Embryonic facial prominence (tissue), 1 donor: Measurements from ENCODE around the gene OTOGL.
"Not testable (repeated sequence)": the region's sequence is repeated elsewhere in the genome, so short reads cannot be mapped to it uniquely, and the experiment has no call there.

Source experiments
- DNase-seq: peaks from one replicate; pipeline ENCODE4 v3.0.0-alpha.2; 2016; ENCODE audit errors: extremely low spot score

The OTOGL gene

DNA sequence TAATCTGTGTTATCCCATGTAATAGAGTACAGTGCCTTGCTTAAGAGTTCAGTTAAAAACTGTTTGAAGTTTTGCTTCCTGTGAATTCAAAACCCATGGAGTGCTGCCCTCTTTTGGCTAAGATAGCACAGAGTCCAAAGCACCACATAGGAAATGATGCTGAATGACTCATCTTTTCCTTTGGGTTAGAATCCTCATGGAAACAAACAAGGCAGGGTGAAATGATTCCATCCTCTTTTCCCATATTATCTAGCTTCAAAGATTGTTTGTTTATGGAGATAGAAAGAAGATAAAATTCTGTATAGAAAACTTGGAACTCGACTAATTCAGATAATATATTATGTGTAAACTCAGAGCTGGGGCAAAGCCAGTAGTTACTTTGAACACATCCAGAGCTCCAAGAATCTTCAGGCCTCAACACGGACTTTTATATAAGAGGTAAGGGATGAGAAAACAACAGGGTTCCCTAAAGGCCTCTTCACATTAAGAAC is 87.4 kb downstream of the OTOGL start:
- DNase-seq = peak; percentile 87

DNA sequence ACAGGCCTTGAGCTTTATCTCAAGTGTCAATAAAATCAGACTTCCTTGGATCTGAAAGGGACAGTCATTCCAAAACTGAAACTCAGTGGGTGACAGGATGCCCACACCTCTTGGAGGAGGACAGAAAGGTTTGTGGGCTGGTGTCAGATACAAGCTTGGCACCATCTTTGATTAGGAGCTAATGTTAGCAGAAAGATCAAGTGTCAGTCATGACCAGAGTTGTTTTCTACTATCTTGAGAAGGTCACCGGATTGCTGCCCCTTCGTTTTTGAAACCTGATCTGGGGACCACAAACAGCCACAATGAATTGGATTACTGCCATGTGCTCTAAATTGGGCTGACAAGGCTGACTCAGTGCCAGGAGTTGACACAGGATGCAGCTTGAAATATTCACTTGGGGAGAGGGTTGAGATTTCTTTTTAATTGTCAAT is 88.3 kb downstream of the OTOGL start:
- DNase-seq = no peak

DNA sequence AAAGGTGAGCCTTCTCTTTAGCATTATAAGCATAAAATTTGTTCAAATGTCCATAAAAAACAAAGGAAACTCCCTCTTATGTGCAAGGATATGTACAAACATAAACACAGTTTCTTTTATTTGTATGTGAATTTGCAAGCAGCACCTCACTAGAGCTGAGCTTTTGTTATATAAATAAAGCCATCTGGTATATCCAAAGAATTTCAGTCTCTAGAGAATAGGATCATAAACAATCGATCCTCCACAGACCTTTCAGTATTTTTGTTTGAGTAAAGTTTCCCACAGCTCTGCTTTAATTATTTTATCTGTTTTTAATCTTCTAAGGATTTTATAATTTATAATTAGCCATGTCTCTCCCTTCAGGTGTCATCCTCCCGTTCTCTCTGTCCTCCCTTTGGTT is 89.2 kb downstream of the OTOGL start:
- no peak for DNase-seq

DNA sequence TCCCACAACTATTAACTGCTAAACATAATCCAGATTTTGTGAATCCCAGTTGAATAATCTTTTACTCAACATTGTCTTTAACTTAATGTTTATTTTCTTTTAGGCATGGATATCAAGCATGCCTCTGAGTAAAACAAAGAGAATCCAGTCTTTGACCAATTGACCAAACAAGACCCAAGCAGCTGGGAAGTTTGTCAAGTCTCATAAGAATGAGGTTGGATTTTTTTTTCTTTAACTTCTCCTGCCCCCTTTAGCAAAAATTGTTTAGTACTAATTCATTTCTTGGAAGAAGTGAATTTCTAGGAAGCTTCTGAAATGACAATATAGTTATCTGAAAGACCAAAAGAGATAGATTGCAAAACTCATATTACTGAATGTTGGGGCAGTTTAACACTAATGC is 89.9 kb downstream of the OTOGL start:
- DNase-seq = no peak

DNA sequence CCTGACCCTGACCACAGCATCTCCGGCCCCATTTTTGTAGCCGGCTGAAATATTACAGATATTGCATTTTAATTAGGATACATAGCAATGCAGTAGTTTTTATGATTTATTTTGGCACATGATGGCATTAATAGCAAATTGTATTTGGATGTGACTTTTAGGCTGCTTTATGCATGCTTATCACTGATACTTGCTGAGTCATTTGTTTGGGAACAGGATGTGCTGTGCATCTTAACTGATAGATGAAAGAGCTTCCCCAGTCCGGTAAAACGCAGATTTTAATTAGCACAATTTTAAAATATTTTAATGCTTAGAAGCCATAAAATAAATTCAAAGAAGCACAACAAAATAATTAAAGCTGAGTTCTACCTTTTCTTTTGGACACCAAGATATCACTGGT is 90.7 kb downstream of the OTOGL start:
- no peak for DNase-seq

DNA sequence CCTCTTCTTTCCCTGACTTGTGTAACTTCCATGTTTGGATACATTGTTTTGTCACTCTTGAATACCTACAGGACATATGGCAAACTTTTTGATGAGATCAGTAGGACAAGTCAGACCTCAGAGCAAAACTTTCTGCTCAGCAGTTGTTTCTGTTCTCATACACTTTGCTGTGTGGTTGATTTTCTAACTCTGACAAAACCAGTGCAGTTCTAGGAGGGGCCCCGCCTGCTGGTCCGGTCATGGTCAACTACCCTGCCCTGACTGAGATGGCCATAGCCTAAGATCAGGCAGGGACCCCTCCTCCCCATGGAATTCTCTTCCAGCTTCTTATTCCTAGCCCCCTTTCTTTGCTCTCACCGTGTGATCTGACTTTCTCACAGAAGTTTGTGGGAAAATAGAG is 92.8 kb downstream of the OTOGL start:
- no peak for DNase-seq

DNA sequence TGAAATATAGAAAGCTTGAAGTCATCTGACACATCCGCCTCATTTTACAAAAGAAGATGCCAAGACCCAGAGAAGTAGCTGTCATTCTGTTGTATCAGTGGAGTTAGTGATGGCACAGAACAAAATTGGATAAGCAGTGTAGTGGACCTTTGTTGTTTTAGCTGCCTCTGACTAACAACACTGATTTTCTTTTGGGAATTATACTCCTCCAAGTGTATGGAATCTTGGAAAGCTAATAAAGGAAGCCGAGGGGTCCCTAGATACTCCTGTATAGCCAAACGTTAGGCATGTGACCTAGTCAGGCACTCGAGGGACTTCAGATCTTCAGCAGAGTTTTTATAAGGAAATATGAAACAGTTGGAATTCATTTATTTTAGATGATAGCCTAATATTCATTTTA is 94.5 kb downstream of the OTOGL start:
- no peak for DNase-seq

DNA sequence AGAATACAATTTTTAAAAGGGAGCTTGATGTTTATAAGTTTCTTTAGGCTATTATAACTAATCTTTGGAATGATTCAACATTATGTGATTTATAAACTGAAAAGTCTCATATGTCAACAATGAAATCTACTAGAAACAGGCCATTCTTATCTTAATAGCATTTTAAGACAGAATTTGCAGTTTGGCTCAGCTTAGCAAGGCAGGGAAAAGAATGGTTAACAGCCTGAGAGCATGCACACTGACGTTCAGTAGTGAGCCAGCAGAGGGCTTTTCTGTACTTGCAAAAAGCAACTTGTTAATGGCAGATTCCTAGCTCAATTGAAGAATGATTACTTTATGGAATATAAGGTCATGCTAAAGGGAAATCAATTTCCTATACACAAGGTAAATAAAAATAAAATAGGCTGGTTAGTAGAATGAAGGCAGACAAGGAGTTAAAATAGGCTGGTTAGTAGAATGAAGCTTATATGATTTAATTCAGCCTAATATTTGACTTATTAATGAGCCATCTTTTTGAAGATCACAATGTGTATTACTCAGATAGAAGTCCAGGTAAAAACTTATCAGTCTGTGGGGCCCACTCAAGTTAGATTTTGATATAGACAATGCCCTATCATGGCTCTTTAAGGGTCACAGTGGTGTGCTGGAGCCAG is 95.9 kb downstream of the OTOGL start:
- no peak for DNase-seq

DNA sequence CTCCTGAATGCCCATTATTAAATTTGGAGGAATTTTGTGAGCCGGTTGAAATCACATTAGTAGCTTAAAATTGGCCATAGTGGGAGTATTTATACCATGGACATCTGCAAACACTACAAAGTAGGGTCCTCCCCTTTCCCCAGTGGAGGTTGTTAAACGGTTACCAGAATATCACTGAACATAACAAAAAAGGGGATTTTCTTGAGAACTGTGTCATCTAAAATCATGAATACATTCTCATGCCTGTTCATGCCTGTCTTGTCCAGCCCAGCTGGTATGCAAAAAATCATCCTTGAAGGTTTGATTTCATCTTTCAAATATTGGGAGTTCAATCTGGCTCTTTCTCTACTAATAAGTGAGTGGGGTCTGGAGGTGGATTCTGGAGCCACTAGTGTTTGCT is 96.4 kb downstream of the OTOGL start:
- DNase-seq = no peak

DNA sequence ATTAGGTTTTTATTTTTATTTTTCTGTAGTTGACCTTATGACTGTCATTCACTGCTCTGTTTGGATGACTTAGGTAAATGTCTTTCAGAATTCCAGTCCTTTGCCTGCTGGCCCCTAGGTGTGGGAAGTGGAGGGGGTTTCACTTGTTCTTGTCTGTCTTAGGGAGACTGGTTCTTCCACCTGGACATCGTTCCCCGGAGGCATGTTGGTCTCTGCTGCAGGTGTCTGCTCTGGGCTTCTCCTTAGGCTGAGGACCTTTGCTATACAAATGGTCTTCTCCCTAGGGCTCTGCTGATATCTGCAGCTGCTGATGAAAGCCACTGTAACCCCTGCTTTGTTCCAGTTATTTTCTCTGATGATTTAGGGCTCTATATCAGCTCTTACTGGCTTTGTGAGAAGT is 97.1 kb downstream of the OTOGL start:
- DNase-seq = no peak

DNA sequence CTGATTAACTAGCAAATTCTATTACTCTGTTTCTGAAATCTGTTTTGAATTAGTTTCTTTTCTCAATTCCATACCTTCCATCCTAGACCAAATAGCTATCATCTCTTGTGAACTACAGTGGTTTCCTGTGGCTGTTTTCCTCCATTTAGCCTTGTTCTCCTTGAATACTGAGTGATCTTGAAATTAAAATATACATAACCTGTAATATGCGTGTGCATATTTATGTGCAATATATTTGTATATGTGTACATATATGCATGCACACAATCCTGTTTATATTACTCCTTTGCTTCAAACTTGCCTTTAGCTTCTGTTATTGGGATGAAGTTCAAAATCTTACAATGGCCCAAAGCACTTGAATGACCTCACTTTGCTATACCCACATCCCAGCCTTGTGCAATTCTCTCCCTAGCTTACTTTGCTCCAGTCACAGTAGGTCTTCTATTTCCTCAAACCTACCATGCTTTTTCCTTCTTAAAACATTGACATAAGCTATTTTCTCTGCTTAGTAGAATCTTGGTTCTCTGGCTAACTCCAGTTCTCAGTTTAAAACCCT is 99.5 kb downstream of the OTOGL start:
- no peak for DNase-seq

DNA sequence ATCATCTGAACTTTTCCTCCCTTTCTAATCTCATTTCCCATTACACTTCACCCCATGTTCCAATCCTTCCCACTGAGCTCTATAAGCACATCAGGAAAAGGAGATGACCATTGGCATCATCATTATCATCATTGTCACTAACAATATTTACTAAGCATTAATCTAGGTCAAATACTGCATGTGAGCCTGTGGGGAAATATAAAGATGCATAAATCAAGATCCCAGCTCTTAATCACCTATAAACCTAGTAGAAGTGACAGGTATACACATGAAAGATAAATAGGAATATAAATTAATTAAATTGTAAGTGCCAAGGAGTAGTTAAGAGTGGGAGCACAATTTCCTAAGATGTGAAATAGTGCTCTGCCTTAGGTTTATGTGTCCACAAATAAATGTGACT is 100.6 kb downstream of the OTOGL start:
- DNase-seq = no peak

DNA sequence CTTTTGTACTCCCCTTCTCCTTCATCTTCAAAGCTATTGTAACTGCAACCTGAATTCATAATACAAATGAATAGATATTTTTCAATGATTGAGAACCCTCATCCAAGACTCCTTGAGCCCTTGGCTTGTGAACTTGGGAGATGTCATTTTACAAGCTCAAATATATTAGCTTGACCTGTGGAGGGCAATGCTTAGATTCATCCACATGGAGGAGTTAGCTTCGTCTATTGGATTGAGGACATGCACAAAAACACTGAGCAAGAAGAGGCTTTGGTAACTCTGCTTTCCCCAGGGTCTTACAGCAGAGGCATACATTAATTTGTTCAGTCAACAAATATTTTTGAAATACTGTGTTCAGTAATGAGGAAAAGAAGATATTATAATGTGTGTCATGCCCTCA is 101.1 kb downstream of the OTOGL start:
- DNase-seq = no peak

DNA sequence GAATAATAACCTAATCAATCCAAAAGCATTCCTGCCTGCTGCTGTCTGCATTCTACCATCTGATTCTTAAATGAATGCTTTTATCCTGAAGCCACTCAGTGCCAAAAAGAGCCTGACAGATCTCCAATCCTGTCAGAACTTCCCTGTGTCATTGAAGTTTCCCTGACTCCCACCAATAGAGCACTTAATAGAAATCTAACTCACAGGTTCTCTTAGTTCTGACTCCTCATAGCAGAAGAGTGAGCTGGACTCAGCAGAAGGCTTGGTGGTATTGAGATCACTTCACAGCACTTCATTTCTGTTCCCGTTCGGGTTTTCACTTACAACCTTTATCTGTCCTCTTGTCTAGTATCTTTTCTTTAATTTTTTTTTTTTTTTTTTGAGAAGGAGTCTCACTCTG is 102.6 kb downstream of the OTOGL start:
- no peak for DNase-seq

DNA sequence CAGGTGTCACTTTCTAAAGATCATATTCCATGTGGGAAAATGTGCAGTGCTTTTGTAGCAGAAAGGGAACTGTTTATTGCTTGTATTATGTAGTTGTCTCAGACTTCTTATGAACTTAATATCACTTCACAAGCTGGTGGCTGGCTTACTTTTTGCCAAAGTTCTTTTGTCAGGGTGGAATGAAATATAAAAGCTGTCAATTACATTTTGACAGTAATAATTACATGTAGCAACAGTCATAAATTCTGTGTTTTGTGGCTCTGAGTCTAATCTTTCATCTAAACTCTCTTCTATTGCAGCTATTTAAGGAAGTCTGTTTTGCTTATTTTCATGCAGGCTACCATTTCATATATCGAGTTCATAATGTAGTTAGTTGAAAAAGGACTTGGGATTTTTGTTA is 106.6 kb downstream of the OTOGL start:
- no peak for DNase-seq

DNA sequence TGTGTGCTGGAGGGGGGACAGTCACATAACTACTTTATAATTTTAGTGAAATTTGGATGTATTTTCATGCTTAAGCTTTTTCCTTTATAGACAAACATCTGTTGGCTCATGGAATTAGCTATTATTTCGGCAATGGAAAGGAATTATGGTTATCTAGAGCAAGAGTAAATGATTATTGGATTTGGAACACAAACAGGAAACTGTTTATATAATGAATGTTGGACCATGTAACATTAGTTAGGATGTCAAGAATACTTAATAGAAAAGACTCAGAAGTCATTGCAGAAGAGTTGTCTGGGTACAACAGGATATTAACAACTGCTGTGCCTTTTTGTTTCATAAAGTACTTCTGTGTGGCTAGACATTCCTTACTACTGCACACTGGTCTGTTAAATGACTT is 108.7 kb downstream of the OTOGL start:
- no peak for DNase-seq

DNA sequence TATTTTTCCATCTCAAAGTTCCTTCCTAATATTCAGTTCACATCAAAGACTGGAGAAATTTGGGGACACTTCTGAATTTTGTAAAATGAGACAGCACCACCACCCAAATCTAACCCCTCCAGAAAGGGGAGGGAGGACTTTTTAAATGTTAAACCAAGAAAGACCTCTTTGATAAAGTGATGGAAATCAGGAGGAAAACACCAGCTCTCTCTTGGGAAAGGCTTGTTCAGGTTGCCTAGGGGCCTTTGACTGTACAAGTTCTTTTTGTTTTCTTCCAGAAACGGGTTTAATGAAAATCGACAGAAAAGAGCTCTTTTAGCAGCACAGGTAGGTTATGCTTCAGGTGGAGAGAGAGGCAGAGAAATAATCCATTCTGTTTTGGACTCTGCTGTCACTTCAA is 112.3 kb downstream of the OTOGL start:
- no peak for DNase-seq

DNA sequence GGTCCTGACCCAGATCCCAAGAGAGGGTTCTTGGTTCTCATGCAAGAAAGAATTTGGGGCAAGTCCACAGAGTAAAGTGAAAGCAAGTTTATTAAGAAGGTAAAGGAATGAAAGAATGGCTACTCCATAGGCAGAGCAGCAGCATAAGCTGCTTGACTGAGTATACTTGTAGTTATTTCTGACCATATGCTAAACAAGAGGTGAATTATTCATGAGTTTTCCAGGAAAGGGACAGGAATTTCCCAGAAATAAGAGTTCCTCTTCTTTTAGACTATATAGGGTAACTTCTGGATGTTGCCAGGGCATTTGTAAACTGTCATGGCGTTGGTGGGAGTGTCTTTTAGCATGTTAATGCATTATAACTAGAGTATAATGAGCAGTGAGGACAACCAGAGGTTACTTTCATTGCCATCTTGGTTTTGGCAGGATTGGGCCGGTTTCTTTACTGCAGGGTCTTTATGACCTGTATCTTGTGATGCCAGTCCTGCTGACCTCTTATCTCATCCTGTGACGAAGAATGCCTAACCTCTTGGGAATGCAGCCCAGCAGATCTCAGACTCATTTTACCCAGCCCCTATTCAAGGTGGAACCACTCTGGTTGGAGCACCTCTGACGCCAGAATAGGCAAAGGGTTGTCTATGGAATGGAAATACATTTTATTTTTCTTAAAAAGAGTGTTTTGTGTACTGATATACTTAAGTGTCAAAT is 113.8 kb downstream of the OTOGL start:
- DNase-seq = no peak

DNA sequence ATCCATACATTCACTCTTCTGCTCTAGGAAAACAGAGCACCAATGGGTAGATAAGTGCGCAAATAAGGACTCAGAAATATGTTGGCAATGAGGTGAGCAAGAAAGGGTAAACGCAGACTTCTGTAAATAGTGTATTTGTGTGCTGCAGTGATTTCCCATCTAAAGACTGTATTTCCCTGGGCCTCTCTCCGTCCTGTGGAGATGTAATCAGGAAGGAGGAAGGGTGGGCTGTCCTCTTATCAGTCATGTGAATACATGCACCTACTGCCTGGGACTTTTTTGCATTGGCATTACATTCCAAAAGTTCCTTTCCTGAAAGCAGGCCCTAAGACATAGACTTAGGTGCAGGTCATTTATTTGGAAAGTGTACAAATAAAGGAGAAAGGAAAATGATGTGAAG is 114.5 kb downstream of the OTOGL start:
- DNase-seq = no peak

DNA sequence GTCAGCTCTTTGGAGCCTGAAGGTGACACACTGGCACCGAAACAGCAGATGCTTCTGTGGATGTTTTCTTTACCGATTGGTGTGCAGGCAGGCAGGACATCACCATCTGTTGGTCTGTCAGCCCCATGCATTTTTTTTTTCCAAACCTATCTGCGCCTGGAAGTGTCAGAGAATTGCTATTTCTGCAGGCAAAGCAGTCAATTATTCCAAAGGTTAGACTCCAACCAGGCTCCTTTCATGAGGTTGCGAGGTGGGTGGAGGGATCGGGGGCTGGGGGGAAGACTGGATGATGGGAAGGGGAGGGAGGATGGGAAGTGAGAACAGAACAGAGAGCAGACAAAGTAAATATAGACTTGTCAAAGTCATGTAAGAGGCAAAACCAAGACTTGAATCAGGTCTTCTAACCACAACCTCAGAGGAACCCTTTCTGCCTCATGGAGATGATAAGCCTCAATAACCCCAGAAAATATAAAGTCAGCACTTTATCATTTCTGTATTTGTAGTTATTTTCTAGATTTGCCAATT is 117.7 kb downstream of the OTOGL start:
- no peak for DNase-seq

DNA sequence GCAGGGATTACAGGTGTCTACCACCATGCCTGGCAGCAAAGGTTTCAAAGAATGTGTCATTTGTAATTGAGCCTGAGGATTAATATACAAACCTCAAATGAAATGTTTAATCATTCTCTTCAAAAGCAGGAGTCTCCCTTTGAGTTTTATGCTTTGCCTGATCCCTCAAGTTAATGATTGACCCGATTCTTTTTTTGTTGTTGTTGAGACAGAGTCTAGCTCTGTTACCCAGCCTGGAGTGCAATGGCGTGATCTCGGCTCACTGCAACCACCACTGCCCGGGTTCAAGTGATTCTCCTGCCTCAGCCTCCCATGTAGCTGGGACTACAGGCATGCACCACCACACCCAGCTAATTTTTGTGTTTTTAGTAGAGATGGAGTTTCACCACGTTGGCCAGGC is 119.6 kb downstream of the OTOGL start:
- not testable (repeated sequence) for DNase-seq

DNA sequence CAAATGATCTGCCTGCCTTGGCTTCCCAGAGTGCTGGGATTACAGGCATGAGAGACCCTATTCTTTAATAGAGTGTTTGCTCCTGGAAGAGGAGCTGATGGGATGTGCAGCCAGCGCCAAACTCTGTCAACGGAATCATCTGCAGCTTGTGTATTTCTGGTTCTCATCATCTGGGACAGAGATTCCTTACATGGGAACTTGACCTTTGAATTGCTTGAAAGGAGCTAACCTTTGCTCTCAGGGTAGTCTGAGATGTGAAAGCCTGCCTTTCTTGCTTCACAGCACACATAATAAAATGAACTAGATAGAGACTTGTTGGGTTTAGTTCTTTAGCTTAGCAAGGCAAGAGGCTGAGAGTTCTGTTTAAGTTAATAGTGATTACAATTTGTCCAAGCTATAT is 120.0 kb downstream of the OTOGL start:
- DNase-seq = no peak

DNA sequence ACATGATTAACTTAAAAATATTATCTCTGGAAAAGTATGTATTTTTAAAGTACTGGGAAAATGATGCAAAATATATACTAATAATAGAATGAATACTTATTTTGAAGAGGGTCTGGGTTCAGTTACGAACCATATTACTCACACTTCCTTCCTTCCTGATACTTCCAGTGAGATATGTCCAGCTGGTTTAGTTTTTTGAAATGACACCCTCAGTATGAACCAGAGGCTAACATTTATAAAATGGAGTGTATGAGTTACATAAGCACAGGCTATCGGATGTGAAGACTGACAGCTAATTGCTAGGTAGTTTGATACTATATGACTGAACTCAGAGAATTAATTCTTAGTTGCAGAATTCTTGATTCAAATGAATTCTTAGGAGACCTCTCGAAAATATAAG is 122.9 kb downstream of the OTOGL start:
- no peak for DNase-seq
